Thoracic aorta (tissue), 2 donors: ENCODE results near the gene EFHD1. TPM values are rescaled to one million over a fixed set of nuclear protein-coding genes. Genes with fewer than 3 reads are reported as not detected.
A peak's percentile ranks its signal among the peaks of the same experiment; 100 is the strongest.

Experiments used
- ATAC-seq: fragments of 150-250 bp; one replicate; pipeline ENCODE4 v1.8.0; 2017; ENCODE audit warnings: low read depth; ENCODE audit not compliant: insufficient number of reproducible peaks, low FRiP score
- DNase-seq: peaks from one replicate; pipeline ENCODE4 v3.0.0-alpha.2; 2020; ENCODE audit warnings: low spot score
- H3K27ac ChIP-seq, 2 donors: fragments of 200-600 bp; sonication (generic); 1 replicate in 1 of 2; 2 replicates in 1 of 2; pipeline ENCODE4 v1.5.1; 2016; ENCODE audit warnings: mild to moderate bottlenecking in 2 of 2, moderate library complexity in 2 of 2
- H3K27me3 ChIP-seq: fragments of 200-600 bp; sonication (generic); replicated peaks from 2 replicates; pipeline ENCODE4 v1.6.0; 2016; ENCODE audit warnings: mild to moderate bottlenecking; ENCODE audit not compliant: insufficient read depth
- H3K36me3 ChIP-seq: fragments of 200-600 bp; sonication (generic); one replicate; pipeline ENCODE4 v1.5.1; 2016
- H3K4me1 ChIP-seq, 2 donors: fragments of 200-600 bp; sonication (generic); 1 replicate in 1 of 2; 2 replicates in 1 of 2; pipeline versions ENCODE4 v1.5.1 to v1.6.0; 2016; ENCODE audit warnings: low read depth in 2 of 2, mild to moderate bottlenecking in 1 of 2; ENCODE audit not compliant: control insufficient read depth in 1 of 2
- H3K4me3 ChIP-seq: fragments of 200-600 bp; sonication (generic); 2 replicates; pipeline ENCODE4 v1.5.1; 2016; ENCODE audit warnings: mild to moderate bottlenecking
- H3K9me3 ChIP-seq: fragments of 200-600 bp; sonication (generic); 2 replicates; pipeline ENCODE4 v1.5.1; 2016
- CTCF ChIP-seq: fragments of 200-600 bp; sonication (generic); IDR thresholded peaks from one replicate; pipeline ENCODE4 v1.5.1; 2019; ENCODE audit warnings: antibody characterized with exemption
- total RNA-seq, 2 donors: library from RNA; depleted of rRNA; stranded (reverse); fragments of >200 nt; gene quantifications; one replicate each; pipeline versions ENCODE4 v1.1.0 to v1.2.3, GENCODE V29; 2016

The EFHD1 gene
- total RNA-seq, 2 donors from 2014 or later = 111 to 211 TPM

- Histone ChIP-seq H3K4me3 (no peak overlapping the region), H3K27me3 (no peaks in the 10 kb centered on the region), H3K36me3 (no peaks in the 10 kb centered on the region), H3K9me3 (no peaks in the 10 kb centered on the region), H3K4me1 (peaks cover 37 to 86% of the 10 kb centered on the region in 2 donors), H3K27ac (peak overlapping the region in 1 of 2 donors; percentile 73)
- TF ChIP-seq CTCF = no peak
- ATAC-seq (no peak), DNase-seq (no peak)
These were observed 19.1 kb downstream of the EFHD1 start for GRCh38 chr2:232652505-232652851.

DNA sequence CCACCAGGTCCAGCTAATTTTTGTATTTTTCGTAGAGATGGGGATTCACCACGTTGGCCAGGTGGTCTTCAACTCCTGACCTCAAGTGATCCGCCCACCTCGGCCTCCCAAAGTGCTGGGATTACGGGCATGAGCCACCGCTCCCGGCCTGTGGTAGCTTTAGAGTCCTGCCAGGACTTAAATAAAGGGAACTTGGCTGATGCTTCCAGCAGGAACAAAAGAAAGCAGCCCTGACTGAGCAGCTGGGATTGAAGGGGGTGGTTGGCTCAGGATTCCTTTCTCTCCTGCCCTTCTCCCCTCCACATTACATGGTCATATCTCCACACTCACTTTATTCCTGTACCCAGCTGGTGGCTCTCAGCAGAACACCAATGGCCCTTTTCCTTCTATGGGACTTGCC is 20.0 kb downstream of the EFHD1 start:
- H3K4me3 ChIP-seq = no peak overlapping the region
- ATAC-seq (no peak), DNase-seq (no peak)
- no peaks in the 10 kb centered on the region for H3K9me3 ChIP-seq
- H3K36me3 ChIP-seq = no peaks in the 10 kb centered on the region
- TF ChIP-seq CTCF = no peak
- H3K4me1 ChIP-seq = peaks cover 32 to 84% of the 10 kb centered on the region in 2 donors
- peak overlapping the region; percentile 73 to 76 for H3K27ac ChIP-seq
- no peaks in the 10 kb centered on the region for H3K27me3 ChIP-seq

GRCh38 chr2:232655392-232655791 is 22.0 kb downstream of the EFHD1 start:
- DNase-seq = peak; percentile 21
- peak overlapping the region; percentile 4 for H3K4me3 ChIP-seq
- no peak for TF ChIP-seq CTCF

GRCh38 chr2:232658217-232658785 is 24.9 kb downstream of the EFHD1 start:
- no peak overlapping the region for H3K4me3 ChIP-seq
- peak overlapping the region in 1 of 2 donors; percentile 55 for H3K27ac ChIP-seq
- no peak for TF ChIP-seq CTCF

More at GRCh38 chr2:232655392-232655791, 22.0 kb downstream of the EFHD1 start:
- H3K36me3 ChIP-seq = no peaks in the 10 kb centered on the region
- no peaks in the 10 kb centered on the region for H3K9me3 ChIP-seq
- H3K27ac ChIP-seq = peak overlapping the region; percentile 73 to 76
- ATAC-seq = peak; percentile 37
- H3K4me1 ChIP-seq = peaks cover 41 to 84% of the 10 kb centered on the region in 2 donors
- H3K27me3 ChIP-seq = no peaks in the 10 kb centered on the region

GRCh38 chr2:232659359-232659758 is 26.0 kb downstream of the EFHD1 start:
- Histone ChIP-seq H3K27me3 (no peaks in the 10 kb centered on the region), H3K4me1 (peaks cover 31 to 49% of the 10 kb centered on the region in 2 donors), H3K4me3 (peak overlapping the region; percentile 30), H3K36me3 (no peaks in the 10 kb centered on the region), H3K9me3 (no peaks in the 10 kb centered on the region), H3K27ac (peak overlapping the region; percentile 51 to 55)
- DNase-seq (no peak), ATAC-seq (no peak)
- TF ChIP-seq CTCF = no peak

More at GRCh38 chr2:232658217-232658785, 24.9 kb downstream of the EFHD1 start:
- no peak for ATAC-seq
- H3K27me3 ChIP-seq = no peaks in the 10 kb centered on the region
- H3K36me3 ChIP-seq = no peaks in the 10 kb centered on the region
- peaks cover 38 to 59% of the 10 kb centered on the region in 2 donors for H3K4me1 ChIP-seq
- H3K9me3 ChIP-seq = no peaks in the 10 kb centered on the region
- DNase-seq = no peak
